GM19328 (cell line): ENCODE results near the gene TMEM107.

Experiments
- ATAC-seq: cut with Tn5 transposase; IDR thresholded peaks from one replicate; pipeline ENCODE4 v1.9.1; 2021; ENCODE audit warnings: mild to moderate bottlenecking, moderate library complexity; ENCODE audit not compliant: unreplicated experiment

Gene TMEM107

DNA sequence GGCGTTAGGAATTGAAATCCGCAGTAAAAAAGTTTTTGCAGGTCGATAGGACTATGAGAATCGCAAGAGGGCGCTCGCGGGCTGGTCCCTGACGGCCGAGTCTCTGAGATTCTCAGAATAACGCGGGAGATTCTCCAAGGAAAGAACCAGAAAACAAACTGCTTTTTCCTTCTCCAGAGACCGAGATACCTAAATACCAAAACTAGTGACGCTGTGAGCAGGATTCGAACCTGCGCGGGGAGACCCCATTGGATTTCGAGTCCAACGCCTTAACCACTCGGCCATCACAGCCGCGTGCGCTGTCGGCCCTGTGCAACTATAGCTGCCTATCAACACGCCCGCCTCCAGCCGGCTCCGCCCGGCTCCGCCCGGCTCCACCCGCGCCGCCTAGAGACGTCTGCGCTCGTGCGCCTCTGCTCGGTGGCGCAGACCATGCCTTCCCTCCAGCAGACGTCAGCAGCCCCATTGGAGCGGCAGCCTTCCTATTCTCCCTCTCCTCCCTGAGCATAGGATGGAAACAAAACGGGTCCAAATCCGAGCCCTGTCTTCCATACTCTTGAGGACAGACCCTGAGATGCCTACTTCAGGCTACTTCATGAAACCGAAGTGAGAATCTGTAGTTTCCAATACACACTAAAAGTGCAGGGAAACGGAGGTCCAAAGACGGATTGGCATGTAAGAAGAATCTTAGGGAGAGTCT, 37.4 kb downstream of the TMEM107 start:
- peak; percentile 83 for ATAC-seq

GRCh38 chr17:8138374-8138671, 37.9 kb downstream of the TMEM107 start:
- no peak for ATAC-seq

DNA sequence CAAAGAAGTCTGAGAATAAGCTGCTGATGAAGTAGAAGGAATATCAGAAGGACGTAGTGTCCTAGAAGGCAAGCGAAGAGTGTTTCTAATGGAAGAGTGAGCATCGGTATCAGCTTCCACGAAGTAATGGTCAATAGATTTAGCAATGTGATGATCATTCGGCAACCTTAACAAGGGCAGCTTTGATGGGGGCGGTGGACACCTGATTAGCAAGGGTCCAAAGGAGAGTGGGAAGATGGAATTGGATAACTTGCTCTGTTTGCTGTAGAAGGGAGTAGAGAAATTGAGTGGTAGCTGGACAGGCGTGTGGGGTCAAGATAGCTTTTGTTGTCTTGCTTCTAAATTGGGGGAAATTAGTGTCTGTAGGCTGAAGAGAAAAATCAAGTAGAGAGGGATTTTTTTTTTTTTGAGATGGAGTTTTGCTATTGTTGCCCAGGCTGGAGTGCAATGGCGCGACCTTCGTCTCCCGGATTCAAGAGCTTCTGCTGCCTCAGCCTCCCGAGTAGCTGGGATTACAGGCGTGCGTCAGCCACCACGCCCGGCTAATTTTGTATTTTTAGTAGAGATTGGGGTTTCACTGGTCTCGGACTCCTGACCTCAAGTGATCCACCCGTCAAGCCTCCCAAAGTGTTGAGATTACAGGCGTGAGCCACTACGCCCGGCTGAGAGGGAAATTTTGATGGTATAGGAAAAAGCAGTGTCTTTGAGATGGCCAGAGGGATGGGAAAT, 38.4 kb downstream of the TMEM107 start:
- ATAC-seq = no peak

DNA sequence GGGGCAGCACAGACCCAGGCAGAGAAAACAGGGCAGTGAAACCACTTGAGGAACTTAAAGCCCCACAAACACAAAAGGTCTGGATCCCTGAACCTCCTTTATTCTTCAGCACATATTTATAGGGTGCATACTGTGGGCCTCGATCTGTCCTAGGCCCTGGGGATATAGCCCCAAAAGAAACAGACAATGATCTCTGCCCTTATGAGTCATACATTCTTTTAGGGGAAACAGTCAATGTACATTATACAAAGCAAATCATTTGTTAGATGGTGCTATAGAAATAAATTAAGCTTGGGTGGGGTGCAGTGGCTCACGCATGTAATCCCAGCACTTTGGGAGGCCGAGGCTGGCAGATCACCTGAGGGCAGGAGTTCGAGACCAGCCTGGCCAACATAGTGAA, 42.2 kb downstream of the TMEM107 start:
- no peak for ATAC-seq

DNA sequence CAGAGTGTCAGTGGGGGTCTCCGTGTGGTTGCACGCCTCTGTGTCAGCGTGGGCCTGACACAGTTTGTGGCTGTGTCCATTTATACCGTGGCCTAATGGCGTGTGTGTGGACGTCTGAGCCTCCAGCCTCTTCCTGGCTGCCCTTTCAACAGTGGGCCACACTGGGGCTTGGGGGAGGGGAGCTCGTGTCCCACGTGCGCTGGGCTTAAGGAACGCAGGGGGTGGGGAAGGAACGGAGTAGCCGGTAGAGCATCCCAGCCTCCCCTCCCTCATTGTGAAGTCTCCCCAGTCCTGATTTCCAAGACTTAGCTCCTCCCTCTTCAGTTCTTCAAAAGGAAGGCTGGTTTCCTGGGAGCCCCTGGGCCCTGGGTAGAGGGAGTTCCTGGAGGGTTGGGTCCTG, 42.8 kb downstream of the TMEM107 start:
- no peak for ATAC-seq

- no peak for ATAC-seq
Observed at GRCh38 chr17:8131844-8132441, 44.2 kb downstream of the TMEM107 start.

DNA sequence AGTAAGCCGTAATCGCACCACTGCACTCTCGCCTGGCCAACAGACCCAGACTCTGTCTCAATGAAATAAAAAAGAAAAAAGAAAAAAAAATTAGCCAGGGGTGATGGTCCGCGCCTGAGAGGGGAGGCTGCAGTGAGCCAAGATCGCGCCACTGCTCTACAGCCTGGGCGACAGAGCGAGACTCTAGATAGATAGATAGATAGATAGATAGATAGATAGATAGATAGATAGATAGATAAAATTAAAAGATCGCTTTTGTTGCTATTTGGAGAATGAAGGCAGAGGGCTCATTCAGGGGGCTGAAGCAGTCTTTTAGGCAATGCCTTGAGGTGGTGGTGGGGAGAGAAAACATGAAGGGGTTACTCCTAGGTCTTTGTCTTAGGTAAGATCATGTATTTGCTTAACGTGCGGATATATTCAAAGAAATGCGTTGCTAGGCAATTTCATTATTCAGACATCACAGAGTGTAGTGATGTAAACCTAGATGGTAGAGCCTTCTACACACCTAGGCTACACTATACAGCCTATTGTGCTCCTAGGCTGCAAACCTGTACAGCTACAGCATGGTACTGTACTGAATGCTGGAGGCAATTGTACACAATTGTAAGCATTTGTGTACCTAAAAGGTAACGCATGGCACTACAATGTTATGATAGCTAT, 47.9 kb downstream of the TMEM107 start:
- ATAC-seq = no peak

DNA sequence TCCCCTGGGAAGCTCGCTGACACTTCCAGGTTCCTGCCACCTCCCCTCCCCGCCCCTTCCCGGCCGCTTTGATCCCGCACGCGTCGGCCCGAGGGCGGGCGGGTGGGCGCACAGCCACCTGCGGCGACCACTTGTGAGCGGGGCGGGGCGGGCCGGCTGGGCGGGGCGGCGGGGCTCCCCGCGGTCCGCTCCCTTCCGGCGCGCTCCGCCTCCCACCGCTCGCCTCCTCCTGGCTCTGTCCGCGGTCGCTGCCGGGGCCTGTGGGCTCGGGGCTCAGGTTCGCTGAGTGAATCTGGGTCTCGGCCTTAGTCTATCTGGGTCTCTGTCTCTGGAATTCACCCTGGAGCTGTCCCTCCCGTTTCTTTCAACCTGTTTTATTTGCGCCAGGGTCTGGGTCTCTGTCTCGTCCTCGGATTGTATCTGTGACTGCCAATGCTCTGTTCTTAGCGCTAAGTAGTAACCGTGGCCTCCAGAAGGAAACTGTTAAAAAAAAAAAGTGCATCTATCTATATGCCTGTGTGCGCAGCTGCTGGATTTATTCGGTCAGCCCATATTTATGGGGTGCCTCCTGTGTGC, 49.6 kb downstream of the TMEM107 start:
- no peak for ATAC-seq

DNA sequence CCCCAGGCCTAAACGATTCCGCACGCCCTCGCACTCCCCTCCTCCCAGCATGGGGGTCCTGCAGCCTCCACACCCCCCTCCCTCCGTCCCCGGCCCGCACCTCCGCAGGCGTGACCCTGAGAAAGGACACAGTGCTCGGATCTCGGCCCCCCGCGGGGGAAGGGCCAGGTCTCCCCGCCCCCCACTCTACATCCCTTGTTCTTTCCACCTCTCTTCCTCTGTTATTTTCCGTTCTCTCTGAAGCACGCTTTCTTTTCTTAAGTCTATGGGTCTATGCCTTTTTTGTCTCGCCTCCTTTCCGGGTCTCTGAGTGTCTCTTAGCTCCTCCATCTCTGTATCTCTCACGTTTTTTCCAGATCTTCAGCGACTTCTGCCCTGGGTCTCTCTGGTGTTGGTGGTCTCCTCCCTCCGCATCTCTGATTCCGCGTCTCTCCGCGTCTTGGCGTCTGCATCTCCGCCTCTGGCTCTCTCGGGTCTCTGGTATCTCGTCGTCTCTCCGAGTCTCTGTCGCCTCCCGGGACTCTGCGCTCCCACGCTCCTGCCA, 50.2 kb downstream of the TMEM107 start:
- ATAC-seq = no peak

DNA sequence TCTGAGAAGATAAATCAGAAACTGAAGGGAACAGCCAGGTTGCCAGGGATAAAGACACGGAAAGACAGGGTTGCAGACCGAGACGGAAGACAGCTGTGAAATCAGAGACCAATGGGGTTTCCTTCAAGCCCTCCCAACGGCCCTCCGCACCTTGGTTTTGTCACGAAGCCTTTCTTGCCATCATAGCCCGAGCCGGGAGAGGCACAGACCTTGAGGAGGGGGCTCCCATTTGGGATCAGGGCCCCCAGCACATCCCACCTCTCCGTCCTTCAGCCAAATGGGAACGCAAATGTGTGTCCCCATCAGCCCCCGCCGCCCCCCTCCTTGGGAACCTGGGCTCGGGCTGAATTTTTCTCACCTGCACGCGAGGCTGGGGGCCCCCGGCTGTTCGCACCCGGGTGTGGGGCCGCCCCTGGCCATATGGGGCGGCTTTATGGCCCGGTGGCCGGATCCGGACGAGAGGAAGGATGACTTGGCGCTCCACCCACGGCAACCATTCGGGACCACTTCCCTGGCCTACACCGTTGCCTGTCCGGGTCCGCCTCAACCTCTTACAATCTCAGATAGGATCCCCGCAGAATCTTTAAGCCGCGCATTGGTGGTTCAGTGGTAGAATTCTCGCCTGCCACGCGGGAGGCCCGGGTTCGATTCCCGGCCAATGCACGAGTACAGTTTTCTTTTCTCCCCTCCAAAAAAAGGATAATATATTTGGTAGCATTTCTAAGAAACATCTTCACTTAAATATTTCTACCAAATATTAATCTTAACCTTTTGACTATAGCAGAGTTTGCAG, 50.8 kb downstream of the TMEM107 start:
- ATAC-seq = no peak

DNA sequence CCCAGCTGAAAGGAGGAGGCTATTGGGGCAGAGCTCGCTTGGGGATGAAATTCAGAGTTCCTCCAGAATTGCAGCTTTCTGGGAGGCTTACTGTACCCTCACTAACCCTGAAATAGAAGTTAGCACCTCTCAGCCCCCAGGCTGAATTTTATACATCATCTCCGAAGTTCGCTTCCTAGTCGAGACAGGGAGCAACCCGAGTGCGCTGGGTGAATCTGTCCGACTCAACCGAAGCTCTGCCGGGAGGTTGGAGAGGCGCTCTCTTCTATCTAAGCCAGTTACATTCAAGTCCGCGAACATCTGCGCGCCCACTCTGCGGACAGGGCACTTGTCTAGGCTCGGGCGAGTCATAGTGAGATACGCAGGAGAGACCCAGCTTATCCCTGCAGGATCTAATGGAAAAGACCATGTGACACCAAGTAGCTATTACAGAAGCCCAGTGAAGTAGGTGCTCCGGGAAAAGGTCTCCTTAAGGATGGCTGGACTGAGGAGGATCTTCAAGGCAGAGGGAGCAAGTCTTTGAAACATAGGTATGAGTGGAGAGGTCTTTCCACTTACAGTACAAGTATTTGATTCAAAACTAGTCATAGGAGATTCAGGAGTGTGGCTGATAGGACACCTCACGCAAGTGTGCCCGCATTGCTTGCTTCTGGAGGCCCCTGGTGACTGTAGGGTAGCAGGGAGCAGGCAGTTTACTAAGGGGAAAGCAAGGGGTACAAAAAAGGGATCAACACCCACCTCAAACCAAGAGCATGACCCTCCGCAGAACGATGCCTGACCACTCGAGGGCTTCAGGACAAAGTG, 51.6 kb downstream of the TMEM107 start:
- no peak for ATAC-seq

GRCh38 chr17:8123695-8124349, 52.4 kb downstream of the TMEM107 start, which contains the start of gene HES7:
TSS of gene HES7 (minus strand) at chr17:8124106. CDS start at chr17:8124084, 22 bp downstream.
- ATAC-seq = no peak

DNA sequence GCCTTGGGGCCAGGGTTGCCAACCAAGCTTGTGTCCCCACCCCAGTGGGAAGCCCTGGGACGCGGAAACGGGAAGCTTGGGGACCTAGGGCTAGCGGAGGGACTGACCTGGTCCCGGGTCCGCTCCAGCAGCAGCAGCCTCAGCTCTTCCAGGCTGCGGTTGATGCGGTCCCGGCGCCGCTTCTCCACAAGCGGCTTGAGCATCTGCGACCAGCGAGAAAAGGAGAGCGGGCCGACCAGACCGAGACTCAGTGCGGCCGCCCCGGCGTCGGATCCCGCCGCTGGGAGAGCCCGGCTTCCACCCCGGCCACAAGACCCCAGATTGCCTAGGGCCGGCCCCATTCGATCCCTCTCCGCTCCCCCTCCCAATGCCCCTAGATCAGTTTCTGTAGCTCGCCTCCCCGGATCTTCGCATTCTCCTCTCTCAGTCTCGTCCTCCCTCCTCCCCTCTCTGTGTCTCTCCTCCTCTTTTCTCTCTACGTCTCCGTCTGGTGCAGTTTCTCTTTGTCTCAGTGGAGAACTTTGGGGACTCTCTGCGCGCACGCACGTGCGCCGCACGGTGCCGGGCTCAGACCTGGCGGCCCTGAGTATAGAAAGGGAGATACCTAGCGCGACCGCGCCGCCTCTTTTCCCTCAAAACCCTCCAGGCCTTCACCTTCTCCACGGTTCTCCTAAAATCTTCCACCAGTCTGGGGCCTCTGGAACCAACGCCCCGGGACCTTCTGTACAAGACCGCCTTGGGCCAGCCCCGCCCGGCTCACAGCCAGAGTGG, 53.1 kb downstream of the TMEM107 start:
- ATAC-seq = no peak
